HEK293 (cell line): ENCODE results near the gene B3GNT4.
A peak's percentile ranks its signal among the peaks of the same experiment; 100 is the strongest.

Experiments
- AEBP2 ChIP-seq: fragments of 450-650 bp; formaldehyde crosslinking; IDR thresholded peaks from 2 replicates; pipeline ENCODE4 v1.5.1; 2016; ENCODE audit warnings: missing biosample characterization, missing genetic modification characterization, borderline replicate concordance
- CTCF ChIP-seq: fragments of 450-650 bp; formaldehyde crosslinking; IDR thresholded peaks from 2 replicates; pipeline ENCODE4 v1.5.1; 2016; ENCODE audit warnings: missing biosample characterization, missing genetic modification characterization
- REST ChIP-seq: fragments of 450-650 bp; formaldehyde crosslinking; IDR thresholded peaks from 2 replicates; pipeline ENCODE4 v1.5.1; 2016; ENCODE audit warnings: missing biosample characterization, missing genetic modification characterization
- SP2 ChIP-seq: fragments of 450-650 bp; formaldehyde crosslinking; IDR thresholded peaks from 2 replicates; pipeline ENCODE4 v1.5.1; 2016; ENCODE audit warnings: missing biosample characterization, missing genetic modification characterization
- YY1 ChIP-seq: fragments of 450-650 bp; formaldehyde crosslinking; IDR thresholded peaks from 2 replicates; pipeline ENCODE4 v1.5.1; 2018; ENCODE audit warnings: missing biosample characterization, missing genetic modification characterization
- ZEB2 ChIP-seq: fragments of 450-650 bp; formaldehyde crosslinking; IDR thresholded peaks from 2 replicates; pipeline ENCODE4 v1.5.1; 2016; ENCODE audit warnings: missing biosample characterization, missing genetic modification characterization
- ZNF558 ChIP-seq: fragments of 450-650 bp; formaldehyde crosslinking; IDR thresholded peaks from 2 replicates; pipeline ENCODE4 v1.5.1; 2016; ENCODE audit warnings: missing biosample characterization, missing genetic modification characterization
- ZNF639 ChIP-seq: fragments of 450-650 bp; formaldehyde crosslinking; IDR thresholded peaks from 2 replicates; pipeline ENCODE4 v1.5.1; 2016; ENCODE audit warnings: missing biosample characterization, missing genetic modification characterization
- ZNF768 ChIP-seq: fragments of 450-650 bp; formaldehyde crosslinking; IDR thresholded peaks from 2 replicates; pipeline ENCODE4 v1.5.1; 2018; ENCODE audit warnings: missing biosample characterization, mild to moderate bottlenecking, missing genetic modification characterization

GRCh38 chr12:122190842-122191668 is 12.5 kb upstream of the B3GNT4 start:
- TF ChIP-seq YY1 (tag by site-specific recombination) = no peak
- TF ChIP-seq ZEB2 (tag by site-specific recombination) = no peak
- TF ChIP-seq AEBP2 (tag by site-specific recombination) = no peak
- no peak for TF ChIP-seq SP2
- TF ChIP-seq CTCF (tag by site-specific recombination) = peak; percentile 62
- TF ChIP-seq ZNF639 (tag by site-specific recombination) = no peak
- no peak for TF ChIP-seq REST (tag by site-specific recombination)
- no peak for TF ChIP-seq ZNF558
- TF ChIP-seq ZNF768 (tag by site-specific recombination) = no peak
